ENCODE data around the gene PSMB3.

The PSMB3 gene

DNA sequence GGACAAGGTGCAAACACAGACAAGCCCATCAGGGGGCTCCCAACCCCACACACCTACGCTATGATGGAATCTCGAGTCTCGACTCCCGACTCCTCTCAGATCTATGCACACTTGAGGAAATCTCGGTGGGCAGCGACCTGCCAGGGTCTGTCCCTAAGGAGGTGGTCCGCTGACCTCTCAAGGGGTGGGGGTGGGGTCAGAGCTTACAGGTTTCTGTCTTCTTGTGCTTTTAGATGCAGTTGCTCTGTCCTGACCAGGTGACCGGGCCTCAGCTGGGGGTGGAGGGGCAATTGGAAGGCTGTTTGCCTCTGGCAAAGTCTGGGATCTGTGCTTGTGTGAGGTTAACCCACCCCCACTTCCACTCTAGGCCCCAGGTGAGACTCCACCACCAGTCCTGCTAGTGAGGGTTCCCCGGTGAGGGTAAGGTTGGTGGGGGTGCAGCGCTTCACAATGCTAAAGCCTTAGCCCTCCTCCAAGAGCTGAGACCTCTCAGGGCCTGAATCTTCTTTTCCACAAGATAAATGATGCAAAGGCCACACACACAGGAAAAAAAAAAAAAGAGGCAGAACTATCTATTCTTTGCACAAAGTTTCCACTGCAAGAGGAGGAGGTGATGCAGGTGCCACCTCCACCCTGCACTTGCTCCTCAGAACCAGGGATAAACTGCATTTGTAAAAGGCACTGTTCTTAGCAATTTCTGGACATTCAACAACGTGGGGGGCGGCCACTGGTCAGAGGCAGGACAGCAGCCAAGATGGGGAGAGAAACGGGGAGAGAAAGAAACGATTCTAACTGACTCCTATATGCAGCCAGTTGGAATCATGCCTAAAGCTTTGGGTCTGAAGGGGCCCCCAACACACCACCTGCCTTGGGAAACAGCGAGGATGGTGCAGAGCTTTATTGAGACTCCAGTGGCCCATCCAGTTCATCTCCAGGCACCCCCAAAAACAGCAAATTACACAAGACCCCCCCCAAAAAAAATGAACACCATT is 18.3 kb upstream of the PSMB3 start:
- no peak for DNase-seq (ENCODE audit: low read depth in 2 of 2)

DNA sequence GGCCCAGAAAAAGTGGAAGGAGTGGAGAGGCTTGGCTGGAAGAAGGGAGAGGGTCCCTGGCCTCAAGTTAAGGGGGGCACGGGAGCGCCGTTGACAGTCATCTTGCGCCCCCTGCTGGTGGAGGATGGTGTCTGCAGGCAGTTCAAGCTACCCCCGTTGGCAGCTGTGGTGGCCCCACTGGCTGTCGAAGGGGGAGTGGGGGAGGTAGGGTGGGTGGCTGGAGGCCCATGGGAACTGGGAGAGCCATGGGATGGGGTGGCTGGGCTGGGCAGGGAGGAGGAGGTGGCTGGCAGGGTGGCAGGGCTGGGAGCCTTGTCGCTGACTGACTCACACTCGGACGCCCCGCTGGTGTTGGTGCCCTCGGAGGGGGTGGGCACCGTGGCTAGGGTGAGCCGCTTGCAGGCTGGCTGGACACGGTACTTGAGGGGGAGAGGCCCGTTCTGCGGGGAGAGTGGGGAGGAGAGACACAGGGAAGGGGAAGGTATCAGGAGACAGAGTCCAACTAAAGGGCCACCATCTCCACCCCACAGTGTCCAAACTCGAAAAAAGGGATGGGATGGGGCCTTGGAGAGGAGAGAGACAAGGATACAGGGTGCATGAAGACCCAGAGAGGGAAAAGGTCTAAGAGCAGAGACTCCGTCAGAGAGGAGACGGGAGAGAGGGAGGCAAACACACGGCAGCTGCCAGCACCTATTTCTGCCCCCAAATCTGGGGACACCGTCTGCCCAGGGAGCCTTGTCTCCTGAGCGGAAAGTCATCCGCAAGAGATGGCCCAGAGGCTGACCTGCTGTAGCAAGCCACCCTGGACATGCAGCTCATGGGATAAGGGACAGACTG is 17.2 kb upstream of the PSMB3 start:
- peak; percentile 60 to 75 for DNase-seq (ENCODE audit: low read depth in 2 of 2)

DNA sequence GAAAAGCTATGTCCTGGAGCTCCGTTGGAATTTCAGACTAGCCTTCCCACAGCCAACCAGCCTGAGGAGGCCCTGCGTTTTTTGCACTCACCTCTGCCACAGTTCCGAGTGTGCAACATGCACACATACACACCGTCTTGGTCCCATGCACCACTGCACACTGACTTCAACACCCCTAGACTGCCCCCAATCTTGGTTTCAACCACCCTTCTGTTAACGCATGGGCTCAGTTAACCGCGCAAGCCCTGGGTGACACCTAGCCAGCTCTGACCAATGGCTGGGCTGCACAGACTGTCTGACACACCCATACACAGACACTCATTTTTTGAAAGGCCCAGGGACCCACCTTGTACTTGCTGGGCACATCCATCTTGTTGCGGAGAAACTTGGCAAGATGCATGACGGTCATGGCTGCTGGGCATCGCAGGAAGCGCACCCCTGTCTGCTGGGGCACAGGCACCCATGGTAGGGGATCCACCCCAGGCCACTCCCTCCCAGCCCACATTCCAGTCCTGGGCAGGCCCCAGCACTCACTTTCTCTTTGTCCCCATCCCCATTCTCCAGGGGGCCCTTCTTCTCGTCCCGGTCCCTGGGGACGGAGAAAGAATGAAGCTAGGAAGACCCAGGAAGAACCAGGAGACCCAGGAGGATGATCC is 14.4 kb upstream of the PSMB3 start:
- DNase-seq (ENCODE audit: low read depth in 2 of 2), result no peak

DNA sequence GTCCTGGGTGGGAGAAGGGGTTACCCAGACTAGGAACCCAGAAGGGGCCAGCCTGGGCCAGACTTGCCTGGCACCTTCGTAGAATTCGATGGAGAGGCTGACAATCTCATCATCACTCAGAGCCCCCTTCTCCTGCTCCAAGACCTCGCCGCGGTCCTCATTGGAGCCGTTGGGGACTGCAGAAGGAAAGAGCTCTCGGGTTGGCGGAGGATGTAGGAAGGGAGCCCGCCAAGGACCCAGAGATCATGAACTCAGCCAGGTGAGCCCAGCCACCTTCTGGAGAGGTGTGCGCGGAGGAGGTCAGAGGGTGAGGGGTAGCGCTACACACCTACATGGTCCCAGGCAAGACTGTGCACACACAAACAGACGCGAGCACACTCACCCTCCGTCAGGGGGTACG is 13.9 kb upstream of the PSMB3 start:
- DNase-seq (ENCODE audit: low read depth in 2 of 2), result no peak

DNA sequence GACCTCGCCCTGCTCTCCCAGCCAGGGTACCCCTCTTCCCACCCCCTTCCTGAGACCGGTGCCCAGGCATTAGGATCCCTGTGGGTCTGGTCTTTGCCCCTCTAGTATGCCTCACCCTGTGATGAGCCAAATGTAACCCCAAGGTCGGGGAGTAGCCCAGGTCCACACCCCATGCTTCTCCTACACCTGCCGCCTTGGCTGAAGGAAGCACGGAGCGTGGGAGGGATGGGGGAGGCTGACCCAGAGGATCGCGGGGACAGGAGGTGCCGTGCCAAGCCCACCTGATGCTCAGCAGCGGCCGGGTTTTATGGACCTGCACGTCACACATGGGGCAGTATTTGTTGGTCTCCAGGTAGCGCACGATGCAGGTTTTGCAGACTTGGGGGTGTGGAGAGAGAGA is 13.2 kb upstream of the PSMB3 start:
- no peak for DNase-seq (ENCODE audit: low read depth in 2 of 2)

DNA sequence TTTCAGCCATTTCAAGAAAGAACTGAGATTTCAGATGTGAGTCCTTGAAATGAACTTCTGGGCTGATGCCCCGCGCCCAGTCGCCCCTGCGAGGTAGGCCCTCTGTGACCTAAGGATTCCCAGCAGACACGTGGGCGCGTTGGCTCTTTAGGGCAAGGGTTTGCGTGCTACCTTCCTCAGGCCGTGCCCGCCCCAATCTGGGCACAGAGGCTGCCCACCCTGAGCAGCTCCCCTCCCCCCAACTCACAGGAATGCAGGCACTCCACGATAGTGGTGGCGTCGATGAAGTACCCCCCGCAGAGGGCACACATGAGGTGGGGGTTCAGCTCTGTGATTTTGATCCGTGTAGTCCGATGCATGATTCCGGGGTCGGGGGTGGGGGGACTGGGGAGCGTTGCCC is 12.5 kb upstream of the PSMB3 start:
- no peak for DNase-seq (ENCODE audit: low read depth in 2 of 2)

DNA sequence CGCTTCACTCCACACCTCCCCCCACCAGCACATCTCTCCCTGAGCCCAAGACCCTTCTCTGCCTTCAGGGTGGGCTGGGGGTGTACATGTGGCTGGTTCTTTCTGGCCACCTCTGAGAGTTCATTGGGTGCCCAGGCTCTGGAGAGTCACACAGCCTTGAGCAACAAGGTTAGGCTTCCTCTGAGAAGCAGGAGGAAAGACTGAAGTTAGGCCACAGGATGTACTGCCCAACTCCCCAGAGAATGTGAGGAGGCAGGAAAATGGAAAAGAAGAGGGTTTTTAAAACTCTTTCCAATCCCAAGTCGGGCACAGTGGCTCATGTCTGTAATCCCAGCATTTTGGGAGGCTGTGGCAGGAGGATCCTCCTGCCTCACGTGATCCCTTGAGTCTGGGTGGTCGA is 11.7 kb upstream of the PSMB3 start:
- DNase-seq (ENCODE audit: low read depth in 2 of 2), result no peak

DNA sequence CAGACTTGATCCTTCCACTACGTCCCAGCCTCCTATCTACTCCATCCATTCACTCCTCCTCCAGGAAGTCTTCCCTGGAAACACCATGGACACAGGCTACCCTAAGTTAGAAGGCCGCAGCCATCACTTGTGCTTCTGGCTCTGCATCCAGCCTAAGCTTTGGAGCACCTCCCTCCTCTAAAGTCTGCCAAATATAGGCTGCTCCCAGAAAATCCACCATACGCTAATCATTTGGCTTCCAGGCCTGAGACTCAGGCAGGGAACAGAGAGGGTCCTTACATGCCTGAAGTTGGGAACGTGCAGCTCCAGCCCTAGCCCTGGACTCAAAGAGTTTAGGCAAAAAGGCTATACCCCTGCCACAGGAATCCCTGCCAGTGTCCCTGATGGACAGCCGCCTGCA is 11.1 kb upstream of the PSMB3 start:
- no peak for DNase-seq (ENCODE audit: low read depth in 2 of 2)

DNA sequence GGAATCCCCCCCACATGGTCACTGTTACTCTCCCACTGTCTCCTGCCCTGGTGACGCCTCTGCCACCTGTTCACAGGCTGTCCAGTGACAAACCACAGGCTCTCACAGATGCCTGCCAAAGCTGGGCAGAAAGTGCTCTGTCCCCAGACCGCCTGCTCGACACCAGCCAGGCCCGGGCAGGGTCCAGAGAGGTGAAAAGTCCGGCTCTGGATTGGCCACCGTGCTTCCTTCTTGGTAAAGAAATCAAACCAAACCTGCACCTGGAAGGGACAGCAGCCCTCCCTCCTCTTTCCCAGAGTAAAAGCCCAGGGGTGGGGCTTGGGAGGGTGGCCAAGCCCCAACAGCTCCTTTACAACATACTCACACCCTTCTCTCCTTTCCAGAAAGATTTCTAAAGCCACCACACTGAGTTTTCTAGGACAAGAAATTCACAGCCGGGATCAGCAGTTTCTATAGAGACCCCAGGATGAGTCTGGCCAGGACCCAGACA is 10.6 kb upstream of the PSMB3 start:
- no peak for DNase-seq (ENCODE audit: low read depth in 2 of 2)

DNA sequence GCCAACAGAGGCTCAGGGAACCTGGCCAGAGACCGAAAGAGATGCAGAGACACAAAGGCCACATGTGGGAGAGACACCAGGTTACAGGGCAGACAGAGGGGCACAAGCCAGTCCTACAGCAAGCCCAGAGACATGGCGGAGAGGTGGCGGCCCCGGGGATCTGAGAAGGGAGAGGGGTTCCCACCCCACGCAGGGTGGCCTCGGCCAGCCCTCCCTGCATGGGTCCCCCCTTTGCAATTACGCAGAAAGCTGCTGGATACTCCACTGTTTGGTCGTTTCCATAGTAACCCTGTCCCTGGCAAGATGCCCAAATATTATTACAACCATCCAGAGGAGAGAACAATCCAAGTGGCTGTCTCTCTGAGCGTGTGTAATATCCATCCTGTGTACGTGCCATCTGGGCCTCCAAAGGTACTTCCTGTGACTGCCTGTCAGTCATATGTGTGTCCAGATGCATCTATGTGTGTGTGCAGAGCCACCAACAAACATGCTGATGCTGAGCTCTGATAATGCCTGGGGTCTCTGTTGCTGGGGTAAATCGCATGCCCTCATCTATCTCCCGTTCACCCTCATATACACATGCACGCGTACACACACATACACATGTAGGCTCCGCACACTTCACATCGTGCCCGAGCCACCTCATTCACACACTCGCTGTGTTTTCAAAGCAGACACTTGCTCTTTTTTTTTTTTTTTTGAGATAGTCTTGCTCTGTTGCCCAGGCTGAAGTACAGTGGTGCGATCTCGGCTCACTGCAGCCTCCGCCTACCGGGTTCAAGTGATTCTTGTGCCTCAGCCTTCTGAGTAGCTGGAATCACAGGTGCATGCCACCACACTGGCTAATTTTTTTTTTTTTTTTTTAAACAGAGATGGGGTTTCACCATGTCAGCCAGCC is 9.9 kb upstream of the PSMB3 start:
- no peak for DNase-seq (ENCODE audit: low read depth in 2 of 2)

DNA sequence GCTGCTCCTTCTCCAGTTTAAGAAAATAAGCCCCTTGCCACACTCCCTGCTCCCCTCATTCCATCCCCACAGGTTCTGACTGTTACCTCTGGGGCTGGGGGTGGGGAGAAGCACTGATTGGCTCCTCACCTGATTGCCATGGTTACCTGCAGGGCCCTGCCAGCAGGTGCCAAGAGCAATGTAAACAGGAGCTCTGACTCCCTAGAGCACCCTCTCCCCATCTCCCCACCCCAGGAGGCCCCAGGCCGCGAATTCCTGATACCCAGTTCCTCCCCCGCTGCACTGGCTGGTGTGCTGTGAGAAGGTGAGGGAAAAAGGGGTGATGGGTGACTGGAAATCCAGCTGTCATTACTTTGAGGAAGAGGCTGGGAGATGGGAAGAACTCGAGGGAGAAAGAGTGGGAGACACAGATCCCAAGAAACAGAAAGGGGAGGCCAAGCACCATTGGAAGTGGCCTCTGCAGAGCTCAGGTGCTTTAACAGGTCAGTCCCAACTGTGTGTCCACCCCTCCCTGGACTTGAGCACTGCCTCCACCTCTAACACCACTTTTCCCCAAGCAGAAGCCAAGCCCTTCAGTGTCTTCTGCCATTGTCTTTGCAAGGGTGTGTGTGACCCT is 8.9 kb upstream of the PSMB3 start:
- no peak for DNase-seq (ENCODE audit: low read depth in 2 of 2)

DNA sequence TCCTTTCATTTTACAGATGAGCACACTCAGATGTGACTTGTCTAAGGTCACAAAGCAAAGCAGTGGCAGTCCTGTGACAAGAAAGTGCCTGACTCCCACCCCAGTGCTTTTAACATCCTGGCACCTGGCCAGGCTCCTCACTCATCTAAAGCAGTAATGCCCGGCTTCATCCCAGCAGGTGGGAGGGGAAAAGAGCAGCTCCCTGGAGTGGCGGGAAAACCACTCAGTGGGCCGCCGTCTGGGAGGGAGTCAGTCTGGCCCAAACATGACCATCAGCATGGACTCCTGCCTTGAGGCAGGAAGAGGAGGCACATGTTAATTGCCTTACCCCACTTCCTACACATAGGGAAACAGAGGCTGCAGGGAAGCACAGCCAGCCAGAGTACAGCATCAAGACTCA is 7.0 kb upstream of the PSMB3 start:
- DNase-seq (ENCODE audit: low read depth in 2 of 2), result no peak

DNA sequence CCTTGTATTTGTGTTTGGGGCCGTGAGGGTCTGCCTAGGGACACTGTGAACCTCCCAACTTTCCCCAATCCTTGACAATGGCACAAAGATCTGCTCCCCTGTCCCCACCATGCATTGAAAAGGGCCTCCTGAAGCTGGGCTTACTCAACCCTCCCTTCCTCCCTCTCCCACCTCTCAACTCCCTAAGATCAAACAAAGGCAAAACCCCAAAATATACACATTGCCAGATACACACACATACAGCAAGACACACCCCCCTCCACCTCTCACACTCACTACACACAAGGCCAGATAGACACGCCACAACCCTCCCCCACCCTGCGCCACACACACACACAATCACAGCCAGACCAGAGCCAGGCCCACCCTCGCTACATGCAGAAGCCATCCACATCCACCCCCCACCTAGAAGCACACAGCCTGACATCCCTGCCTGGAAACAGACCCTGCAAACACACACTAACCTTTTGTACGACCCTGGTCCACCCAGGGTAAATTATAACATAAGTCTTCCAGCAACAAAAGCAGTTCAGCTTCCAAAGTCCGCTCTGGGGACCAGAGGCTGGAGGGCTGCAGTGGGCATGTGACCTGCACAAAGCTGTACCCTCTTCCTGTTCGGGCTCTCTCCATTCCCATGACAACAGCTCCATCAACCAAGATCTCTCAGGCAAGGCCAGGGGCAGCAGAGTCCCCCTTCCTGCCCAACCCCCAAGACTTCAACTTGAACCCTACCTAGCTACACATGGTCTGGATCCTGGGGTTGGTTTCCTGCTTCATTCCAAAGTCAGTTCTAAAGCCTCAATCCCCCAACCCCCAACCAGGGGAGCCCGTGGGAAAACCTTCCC is 6.3 kb upstream of the PSMB3 start:
- no peak for DNase-seq (ENCODE audit: low read depth in 2 of 2)

DNA sequence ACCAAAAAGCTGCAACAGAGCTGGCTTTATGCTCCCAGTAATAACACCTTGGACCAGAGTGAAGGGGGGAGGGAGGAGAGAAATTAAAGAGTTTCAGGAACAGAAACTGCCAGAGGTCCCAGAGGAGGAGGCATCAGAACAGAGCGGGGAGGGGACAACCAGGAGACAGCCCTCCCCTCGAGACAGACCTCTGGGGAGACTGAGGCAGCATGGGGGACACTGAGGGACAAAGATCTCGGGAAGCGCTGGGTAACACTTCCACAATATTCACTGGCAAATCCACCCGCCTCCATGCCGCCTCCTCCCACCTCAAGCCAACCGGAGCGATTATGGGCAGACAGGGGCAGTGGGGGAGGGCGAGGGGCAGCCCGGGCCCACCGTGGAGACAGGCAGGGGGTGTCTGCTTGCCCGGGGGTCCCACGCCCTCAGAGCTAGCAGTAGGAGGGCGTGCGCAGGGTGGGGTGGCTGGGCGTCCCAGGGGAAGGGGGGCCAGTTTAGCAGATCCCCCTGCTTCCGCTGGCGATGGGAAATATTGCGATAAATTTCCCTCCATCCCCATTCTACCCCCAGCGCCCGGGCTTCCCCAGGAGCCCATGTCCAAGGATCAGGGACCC is 5.6 kb upstream of the PSMB3 start:
- DNase-seq (ENCODE audit: low read depth in 2 of 2), result no peak

DNA sequence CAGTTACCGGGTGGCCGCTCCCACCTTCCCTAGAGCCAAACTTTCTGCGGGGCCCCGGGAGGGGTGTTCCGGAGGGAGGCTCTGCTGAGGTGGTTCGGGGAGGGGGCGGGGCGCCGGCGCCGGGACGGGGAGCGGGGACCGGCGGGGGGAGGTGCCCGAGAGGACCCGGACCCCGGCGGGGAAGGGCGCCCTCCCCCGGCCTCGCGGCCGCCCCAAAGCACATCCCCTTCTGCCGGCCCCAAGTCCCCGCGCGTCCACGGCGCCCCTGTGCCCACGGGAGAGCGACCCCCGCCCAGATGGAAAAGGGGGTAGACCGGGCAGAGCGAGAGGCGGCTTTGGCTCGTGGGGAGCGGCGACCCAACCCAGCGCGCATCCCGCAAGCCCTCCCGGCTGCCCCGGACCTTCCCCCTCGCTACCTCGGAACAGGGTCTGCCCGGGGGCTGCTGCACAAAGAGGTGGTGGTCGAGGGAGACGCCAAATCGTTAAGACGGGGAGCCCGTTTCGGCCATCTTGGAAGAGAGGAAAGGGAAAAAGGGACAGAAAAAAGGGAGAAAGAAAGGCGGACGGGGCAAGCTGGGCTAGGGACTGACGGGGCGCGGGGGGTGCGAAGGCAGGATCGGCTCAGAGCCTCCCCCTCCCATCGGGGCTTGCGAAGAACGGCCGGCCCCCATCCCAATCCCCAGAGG is 4.9 kb upstream of the PSMB3 start:
- DNase-seq (ENCODE audit: low read depth in 2 of 2), result no peak

DNA sequence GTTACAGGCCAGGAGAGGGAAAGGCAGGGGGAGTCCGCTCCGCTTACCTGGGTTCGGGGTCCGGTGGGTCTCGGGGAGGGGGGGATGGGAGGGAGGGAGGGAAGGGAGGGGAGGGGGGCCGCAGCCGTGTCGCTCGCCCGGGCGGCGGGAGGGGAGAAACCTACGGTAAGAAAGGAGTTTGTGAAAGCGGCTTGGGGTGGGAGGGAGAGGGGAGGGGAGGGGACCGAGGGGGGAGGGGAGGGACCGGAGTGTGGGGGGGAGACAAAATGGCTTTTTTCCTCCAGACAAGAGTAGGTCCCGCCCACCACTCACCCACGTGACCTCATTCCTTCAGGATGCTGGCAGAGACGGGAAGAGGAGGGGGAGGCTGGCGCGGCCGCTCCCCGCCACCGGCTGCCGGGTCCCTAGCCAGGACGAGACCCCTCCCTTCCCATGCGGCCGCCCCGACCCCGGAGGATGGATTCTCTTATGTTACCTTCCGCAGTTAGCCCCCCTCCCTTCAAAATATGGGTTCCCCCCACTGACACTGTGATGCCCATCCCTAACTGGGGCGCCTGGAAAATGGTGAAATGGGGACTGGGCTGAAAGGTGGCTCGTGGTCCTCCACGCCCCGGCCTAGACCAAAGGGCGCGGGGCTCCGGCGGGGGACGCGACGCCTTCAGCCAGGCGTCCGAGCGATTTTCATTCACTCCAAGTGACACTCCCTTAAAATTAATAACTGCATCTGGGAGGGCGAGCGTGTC is 4.2 kb upstream of the PSMB3 start, which contains the start of gene PCGF2:
TSS of gene PCGF2 (minus strand) at position 188 of the 743 bp plus-strand sequence. CDS start 7,934 bp downstream, outside the sequence.
- DNase-seq (ENCODE audit: low read depth in 2 of 2), result no peak

DNA sequence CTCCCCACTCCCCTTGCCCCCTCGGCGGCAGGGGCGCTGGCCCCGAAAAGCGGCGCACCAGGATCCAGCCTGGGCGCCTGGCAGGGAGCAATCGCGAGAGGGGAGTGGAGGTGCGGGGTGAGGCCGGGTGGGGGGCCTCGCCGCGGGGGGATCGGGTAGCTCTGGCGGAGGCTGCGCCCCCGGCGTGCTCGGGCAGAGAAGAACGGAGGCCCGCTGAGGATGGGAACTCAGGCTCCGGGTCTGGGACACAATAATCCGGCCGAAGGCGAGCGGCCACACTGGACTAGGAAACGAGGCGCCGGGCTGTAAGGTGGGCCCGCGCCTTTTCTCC is 3.7 kb upstream of the PSMB3 start:
- no peak for DNase-seq (ENCODE audit: low read depth in 2 of 2)

Data from stimulated activated CD4-positive, alpha-beta T cell treated with anti-CD3 and anti-CD28 coated beads, Interleukin-4, amount 100 ng/mL, for 48 hours (primary cell).